Activated T-cell treated with anti-CD3 and anti-CD28 coated beads, Interleukin-2, amount 50 U/mL, for 4 hours (primary cell): ENCODE results near the gene ILDR1. TPM values are rescaled to one million over a fixed set of nuclear protein-coding genes. Genes with fewer than 3 reads are reported as not detected.

Source experiments
- ATAC-seq, 2 donors: fragments of 200-7000 bp; cut with Tn5 transposase; one replicate each; pipeline ENCODE4 v1.10.0; 2021
- DNase-seq: peaks from one replicate; pipeline ENCODE4 v3.0.0-alpha.2; 2020
- H3K27me3 Mint-ChIP-seq: one replicate; pipeline ENCODE4 v1.8.0; 2021; ENCODE audit warnings: low read depth, mixed read lengths
- H3K36me3 Mint-ChIP-seq: one replicate; pipeline ENCODE4 v1.8.0; 2022; ENCODE audit warnings: mixed read lengths; ENCODE audit not compliant: insufficient read depth
- H3K4me1 Mint-ChIP-seq: one replicate; pipeline ENCODE4 v1.8.0; 2021; ENCODE audit warnings: low read depth, mixed read lengths
- H3K4me3 Mint-ChIP-seq: one replicate; pipeline ENCODE4 v1.8.0; 2021; ENCODE audit warnings: mild to moderate bottlenecking, moderate library complexity, mixed read lengths
- H3K9me3 Mint-ChIP-seq: one replicate; pipeline ENCODE4 v1.8.0; 2021; ENCODE audit warnings: mixed read lengths
- total RNA-seq, 3 donors: library from RNA; stranded (reverse); gene quantifications; one replicate each; pipeline ENCODE4 v1.2.1, GENCODE V29; 2021

Gene ILDR1
- total RNA-seq, 3 donors from 2014 or later, result 0.18 TPM; not detected in 2

DNA sequence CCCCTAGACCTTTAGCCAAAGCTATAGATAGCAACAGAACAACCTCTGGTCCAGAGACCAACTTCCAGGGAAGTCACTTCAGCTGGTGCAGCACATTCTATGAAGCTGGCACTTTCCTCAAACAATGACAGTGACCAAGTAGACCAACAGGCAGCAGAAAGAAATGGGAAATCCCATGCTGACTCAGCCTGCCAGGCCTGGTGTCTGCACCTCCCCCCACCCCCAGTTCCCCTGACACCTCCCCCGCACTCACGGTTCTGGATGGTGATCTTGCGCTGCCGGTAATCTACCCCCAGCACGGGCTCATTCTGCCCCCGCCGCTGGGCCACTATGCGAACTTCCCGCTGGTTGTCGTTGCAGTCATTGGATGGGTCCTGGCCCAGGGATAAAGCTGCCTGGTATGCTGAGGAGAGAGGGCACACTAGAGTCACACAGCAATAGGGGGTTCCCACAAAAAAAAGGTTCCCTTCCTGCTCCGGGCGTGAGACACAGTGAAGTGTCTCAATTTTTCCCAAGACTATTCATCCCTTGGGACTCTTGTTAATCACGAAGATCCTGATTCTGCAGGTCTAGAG, 17.0 kb downstream of the ILDR1 start:
- no peak overlapping the region for H3K4me3 Mint-ChIP-seq
- DNase-seq (no peak), ATAC-seq (peak; percentile 21 to 69)
- H3K27me3 Mint-ChIP-seq, result peaks cover 21% of the 10 kb centered on the region
- H3K36me3 Mint-ChIP-seq, result no peaks in the 10 kb centered on the region
- H3K9me3 Mint-ChIP-seq, result no peaks in the 10 kb centered on the region
- H3K4me1 Mint-ChIP-seq, result peaks cover 13% of the 10 kb centered on the region

DNA sequence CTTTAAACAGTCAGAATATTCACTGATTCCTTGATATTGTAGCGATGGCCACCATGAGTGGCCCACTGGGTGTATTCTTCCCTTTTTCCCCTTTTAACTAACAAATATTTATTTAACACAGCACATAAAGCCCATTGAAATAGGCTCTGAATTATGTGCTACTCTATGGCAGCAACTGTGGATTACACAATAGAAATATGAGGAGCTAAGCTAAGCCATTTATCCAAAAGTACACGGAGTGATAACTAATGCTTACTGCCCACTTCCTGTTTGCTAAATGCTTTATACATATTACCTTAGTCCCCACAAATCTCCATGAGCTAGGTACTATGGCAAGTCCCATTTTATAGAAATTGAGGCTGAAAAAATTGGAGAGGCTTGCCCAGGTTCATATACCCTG, 17.9 kb downstream of the ILDR1 start:
- ATAC-seq (no peak), DNase-seq (no peak)
- peaks cover 21% of the 10 kb centered on the region for H3K27me3 Mint-ChIP-seq

DNA sequence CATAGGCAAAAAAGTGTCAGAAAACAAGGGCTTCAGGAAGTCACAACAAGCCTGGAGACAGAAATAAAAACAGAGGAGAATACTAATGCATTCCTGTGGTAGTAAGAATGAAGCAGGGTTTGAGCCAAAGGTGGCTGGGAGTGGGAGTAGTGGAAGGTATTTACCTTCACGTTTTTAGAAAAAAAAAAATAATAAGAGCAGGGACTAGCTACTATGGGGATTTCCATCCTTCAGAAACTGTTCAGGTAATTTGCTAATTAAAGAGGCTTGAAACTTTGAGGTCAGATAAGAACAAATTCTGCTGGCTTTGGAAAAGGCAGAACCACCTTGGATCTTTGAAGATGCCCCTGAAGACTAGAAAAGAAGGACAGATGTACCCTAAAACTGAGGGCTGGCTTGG, 18.4 kb downstream of the ILDR1 start:
- ATAC-seq (no peak), DNase-seq (no peak)
- Mint-ChIP-seq H3K27me3 (peaks cover 21% of the 10 kb centered on the region), H3K9me3 (no peaks in the 10 kb centered on the region), H3K4me1 (peaks cover 17% of the 10 kb centered on the region), H3K36me3 (no peaks in the 10 kb centered on the region), H3K4me3 (no peak overlapping the region)

More for the DNA sequence above, 17.9 kb downstream of the ILDR1 start:
- Mint-ChIP-seq H3K4me1 (peaks cover 13% of the 10 kb centered on the region), H3K36me3 (no peaks in the 10 kb centered on the region), H3K9me3 (no peaks in the 10 kb centered on the region), H3K4me3 (no peak overlapping the region)

DNA sequence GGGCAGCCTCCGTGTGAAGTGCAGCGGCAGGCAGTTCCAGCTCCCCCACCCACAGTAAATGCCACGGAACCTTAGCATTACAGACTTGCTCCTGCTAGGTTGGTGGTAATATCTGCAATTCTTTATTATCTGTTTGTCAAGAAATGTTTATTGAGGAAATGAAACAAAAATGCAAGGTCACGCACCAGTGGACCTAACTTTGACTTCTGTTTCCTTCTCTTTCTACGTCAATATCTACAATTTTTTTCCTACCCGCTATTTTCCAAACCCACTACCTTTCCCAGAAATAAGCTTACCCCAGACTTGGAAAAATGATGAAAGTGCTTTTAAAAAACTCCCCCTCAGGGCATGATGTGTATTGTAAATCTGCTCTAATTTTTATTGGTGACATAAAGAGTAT, 18.9 kb downstream of the ILDR1 start:
- ATAC-seq (no peak), DNase-seq (no peak)
- Mint-ChIP-seq H3K9me3 (no peaks in the 10 kb centered on the region), H3K27me3 (peaks cover 21% of the 10 kb centered on the region), H3K4me1 (peaks cover 19% of the 10 kb centered on the region), H3K4me3 (no peak overlapping the region), H3K36me3 (no peaks in the 10 kb centered on the region)

DNA sequence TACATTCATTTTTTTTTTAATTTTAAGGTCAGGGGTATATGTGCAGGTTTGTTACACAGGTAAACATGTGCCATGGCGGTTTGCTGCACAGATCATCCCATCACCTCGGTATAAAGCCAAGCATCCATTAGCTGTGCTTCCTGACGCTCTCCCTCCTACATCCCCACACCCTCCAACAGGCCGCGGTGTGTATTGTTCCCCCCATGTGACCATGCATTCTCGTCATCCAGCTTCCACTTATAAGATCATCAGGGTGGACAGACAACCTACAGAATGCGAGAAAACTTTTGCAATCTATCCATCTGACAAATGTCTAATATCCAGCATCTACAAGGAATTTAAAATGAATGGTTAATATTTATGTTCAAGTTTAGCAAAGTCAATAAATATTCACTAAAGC, 19.4 kb downstream of the ILDR1 start:
- no peak for ATAC-seq
- peaks cover 24% of the 10 kb centered on the region for H3K4me1 Mint-ChIP-seq
- no peaks in the 10 kb centered on the region for H3K9me3 Mint-ChIP-seq

DNA sequence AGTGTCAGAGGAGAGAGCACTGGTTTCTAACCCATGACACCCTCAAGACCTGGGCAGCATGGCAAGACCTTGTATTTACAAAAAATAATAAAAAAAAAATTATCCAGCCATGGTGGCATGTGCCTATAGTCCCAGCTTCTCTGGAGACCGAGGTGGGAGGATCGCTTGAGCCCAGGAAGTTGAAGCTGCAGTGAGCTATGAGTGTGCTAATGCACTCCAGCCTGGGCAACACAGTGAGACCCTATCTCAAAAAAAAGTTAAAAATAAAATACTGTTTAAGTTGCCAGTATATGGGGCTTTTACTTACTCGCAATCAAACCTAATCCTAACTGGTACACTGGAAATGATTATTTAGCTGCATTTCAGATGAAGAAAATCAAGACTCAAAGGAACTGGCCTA, 20.2 kb downstream of the ILDR1 start:
- DNase-seq (no peak), ATAC-seq (no peak)
- Mint-ChIP-seq H3K4me1 (peaks cover 24% of the 10 kb centered on the region), H3K4me3 (no peak overlapping the region), H3K9me3 (no peaks in the 10 kb centered on the region), H3K36me3 (no peaks in the 10 kb centered on the region), H3K27me3 (peaks cover 21% of the 10 kb centered on the region)

More for the DNA sequence above, 19.4 kb downstream of the ILDR1 start:
- no peaks in the 10 kb centered on the region for H3K36me3 Mint-ChIP-seq
- no peak for DNase-seq
- H3K27me3 Mint-ChIP-seq, result peaks cover 21% of the 10 kb centered on the region
- no peak overlapping the region for H3K4me3 Mint-ChIP-seq

DNA sequence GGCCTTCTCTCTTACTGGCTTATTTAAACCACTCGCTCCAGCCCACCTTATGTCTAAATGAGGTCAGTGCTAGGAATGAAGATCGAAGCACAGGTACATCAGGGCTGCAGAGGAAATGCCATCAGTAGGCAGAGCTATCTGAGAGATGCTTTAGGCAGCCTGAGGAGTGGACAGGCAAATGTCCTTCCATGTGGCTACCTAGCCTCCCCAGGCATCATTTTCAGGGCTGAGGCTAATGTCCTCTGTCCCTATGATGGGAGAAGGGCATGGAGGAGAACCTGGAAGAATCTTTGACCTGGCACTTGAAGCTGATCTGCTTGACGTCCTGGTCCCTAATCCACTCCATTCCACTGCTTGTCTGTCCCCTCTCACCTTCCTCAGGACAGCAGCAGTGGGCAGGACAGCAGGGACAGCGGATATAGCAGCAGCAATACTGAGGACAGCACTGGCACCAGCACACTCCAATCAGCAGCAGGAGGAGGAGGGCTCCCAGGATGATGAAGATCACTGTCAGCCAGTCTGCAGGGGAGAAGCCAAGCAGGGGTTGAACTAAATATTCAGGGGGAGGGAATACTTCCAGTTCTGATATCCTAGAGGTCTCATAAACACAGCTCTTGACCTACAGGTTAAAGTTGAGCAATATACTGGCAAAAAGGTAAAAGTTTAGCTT, 21.0 kb downstream of the ILDR1 start:
- H3K27me3 Mint-ChIP-seq, result peaks cover 21% of the 10 kb centered on the region
- H3K4me1 Mint-ChIP-seq, result peaks cover 24% of the 10 kb centered on the region
- no peak overlapping the region for H3K4me3 Mint-ChIP-seq
- H3K36me3 Mint-ChIP-seq, result no peaks in the 10 kb centered on the region
- DNase-seq (no peak), ATAC-seq (no peak)
- no peaks in the 10 kb centered on the region for H3K9me3 Mint-ChIP-seq

DNA sequence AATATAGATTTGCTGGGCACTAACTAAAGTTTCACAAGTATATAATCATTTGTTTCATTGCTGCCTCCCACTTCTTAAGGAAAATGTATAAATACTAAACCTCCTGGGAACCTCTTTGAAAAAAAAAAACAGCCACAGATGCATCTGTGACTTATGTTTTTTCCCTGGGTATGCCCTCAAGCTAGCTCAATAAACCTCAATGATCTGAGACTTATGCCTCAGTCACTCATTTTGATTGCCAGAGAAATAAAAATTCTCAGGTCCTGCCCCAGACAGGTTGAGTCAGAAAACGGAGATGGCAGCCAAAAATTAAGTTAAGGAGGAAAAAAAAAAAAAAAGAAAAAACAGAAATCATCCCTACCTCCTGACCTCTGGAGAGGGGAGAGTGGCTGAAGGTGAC, 22.1 kb downstream of the ILDR1 start:
- Mint-ChIP-seq H3K4me1 (peaks cover 26% of the 10 kb centered on the region), H3K9me3 (no peaks in the 10 kb centered on the region), H3K27me3 (peaks cover 17% of the 10 kb centered on the region), H3K36me3 (no peaks in the 10 kb centered on the region), H3K4me3 (no peak overlapping the region)
- DNase-seq, result no peak
- no peak for ATAC-seq

DNA sequence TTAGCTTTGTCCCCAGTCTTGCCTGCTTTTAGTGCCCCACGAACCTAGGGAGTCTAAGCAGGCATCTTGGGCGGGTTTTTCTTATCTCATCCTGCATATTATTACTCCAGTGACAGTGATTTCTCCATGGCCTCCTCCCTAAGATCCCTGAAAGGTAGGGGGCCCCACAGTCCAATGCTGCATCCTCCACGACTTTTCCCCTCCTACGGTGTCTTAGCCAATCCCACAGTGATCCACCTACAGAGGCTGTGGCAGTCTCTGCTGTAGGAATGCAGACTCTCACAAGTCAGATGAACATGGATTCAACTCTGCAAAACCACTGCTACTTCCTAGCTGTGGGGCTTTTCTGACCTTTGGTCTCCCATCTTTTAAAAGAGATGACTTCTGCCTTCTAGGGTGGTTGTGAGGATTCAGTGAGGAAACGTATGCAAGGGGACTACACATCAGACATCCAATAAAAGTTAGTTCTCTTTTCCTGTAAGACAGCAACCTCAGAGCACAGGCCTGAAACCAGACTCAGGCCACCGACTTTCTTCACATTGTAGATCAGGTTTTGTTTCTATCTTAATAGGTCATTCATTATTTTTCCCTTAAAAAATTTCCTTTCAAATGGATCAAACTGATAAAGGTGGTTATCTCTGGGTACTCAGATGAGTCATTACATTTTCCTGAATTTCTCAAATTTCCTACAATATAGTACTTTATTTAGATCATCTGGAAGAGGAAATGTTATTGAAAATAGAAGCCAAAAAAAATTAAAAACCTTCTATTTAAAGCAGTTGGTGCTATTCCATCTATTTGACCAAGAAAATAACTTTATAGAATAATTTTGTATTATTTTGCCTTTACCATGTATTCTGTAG, 23.2 kb downstream of the ILDR1 start:
- Mint-ChIP-seq H3K9me3 (no peaks in the 10 kb centered on the region), H3K4me3 (no peak overlapping the region), H3K36me3 (no peaks in the 10 kb centered on the region), H3K4me1 (peaks cover 20% of the 10 kb centered on the region), H3K27me3 (peaks cover 16% of the 10 kb centered on the region)
- no peak for ATAC-seq
- DNase-seq, result no peak

DNA sequence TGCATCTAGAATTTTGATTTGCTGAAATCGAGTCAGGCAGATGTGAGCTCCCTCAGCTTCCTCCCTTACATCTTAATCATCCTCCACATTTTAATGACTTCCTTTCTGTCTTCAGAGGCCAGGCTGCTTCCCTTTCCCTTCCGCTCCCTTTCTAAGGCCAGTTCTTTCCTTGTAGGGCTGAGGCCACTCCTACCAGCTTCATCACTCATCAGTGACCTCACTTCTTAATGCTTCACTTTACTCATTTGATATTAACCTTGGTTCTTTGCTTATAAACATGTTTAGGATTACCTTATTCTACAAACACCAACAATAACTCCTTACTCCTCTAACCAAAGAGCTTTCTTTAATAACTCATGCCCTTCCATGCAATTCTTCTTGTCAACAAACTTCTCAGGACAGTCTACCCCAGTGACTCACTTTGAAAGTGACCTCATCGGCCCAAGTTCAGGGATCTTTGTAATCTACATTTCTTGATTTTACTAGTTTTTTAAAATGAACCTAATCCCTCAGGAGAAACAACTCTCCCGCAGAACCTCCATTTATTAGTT, 23.9 kb downstream of the ILDR1 start:
- peaks cover 11% of the 10 kb centered on the region for H3K27me3 Mint-ChIP-seq
- ATAC-seq (no peak), DNase-seq (no peak)
- no peaks in the 10 kb centered on the region for H3K36me3 Mint-ChIP-seq
- H3K4me3 Mint-ChIP-seq, result no peak overlapping the region
- peaks cover 16% of the 10 kb centered on the region for H3K4me1 Mint-ChIP-seq
- no peaks in the 10 kb centered on the region for H3K9me3 Mint-ChIP-seq

DNA sequence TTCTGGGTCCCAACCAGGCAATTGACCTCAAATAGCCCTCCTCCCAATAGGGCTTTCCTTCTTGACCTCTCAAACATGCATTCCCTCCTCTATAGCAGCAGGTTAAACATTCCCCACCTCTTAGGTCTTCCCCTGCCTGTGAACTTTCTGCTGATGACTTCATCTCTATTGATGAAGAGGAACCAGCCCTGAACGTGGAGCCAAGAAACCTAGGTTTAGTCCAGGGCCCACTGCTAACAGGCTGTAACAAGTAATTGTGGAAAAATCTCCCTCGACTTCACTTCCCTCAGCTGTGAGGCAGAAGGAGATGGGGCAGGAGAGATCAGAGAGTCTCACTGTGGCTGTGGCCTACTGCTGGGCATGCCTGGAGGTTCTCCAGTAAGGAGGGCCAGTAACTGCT, 24.7 kb downstream of the ILDR1 start:
- ATAC-seq, result no peak
- Mint-ChIP-seq H3K4me1 (peaks cover 13% of the 10 kb centered on the region), H3K4me3 (no peak overlapping the region), H3K9me3 (no peaks in the 10 kb centered on the region), H3K36me3 (no peaks in the 10 kb centered on the region), H3K27me3 (peaks cover 7% of the 10 kb centered on the region)
- no peak for DNase-seq

DNA sequence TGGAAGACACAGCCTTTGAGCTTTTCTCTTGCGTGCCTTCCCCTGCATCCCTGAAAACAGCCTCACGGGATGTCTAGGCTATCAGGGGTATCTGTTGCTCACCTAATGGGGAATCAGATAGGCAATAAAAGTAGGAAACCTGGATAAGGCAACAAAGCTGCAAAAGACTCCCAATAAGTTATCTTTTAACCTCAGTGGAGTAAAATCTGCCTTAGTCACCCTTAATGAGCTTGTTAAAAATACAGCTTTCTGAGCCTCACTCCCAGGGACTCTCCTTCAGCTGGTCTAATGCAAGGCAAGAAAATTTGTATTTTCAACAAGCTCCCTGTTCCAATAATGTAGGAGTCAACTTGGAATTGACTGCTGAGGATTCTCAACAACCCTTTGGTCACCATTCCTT, 25.6 kb downstream of the ILDR1 start:
- no peaks in the 10 kb centered on the region for H3K36me3 Mint-ChIP-seq
- no peaks in the 10 kb centered on the region for H3K9me3 Mint-ChIP-seq

DNA sequence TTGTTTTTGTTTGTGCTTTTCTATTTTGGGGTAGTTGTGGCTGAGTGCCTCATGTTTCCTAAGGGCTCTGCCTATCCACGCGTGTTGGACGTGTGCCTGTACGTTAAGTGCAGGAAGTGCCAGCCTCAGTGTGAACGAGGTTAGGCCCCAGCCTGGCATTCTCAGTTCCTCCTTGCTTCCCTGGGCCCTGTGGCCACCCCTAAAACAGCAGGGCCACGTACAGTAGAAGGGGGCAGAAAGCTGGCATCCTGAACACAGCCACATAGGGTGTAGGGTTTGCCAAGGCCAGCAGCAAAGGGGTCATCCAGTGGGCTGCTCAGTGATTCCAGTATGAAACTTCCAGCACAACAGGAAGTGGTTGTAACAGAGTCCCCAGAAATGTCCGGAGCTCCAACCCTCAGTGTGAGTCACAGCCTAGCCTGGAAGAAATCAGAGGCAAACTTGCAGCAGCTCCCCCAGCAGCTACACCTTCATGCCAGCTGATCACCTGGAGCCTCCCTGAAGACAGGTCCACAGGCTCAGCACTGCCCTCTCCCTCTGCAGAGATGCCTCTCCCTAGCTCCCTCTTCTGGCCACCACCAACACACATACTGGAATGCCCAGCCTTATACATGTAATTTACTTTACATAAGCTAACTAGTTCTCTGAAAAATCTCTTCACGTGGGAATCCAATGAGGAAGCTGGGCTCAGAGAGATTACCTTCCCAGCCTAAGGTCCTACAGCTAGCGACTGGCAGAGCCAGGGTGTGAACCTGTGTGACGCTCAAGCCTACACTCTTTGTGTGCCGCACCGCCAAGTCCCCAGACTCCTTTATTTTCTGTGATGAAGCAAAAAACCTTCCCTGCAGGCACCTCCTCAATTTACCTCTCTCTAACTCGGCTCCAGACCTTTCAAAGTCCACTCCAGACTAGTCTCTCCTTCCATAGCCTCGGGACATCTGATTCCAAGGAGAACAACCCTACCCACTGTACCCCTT, 26.6 kb downstream of the ILDR1 start:
- Mint-ChIP-seq H3K4me3 (no peak overlapping the region), H3K36me3 (no peaks in the 10 kb centered on the region), H3K9me3 (no peaks in the 10 kb centered on the region), H3K27me3 (no peaks in the 10 kb centered on the region), H3K4me1 (peaks cover 13% of the 10 kb centered on the region)
- peak in 1 of 2 donors; percentile 36 for ATAC-seq
- DNase-seq, result no peak

More for the DNA sequence above, 25.6 kb downstream of the ILDR1 start:
- no peak for ATAC-seq
- Mint-ChIP-seq H3K4me3 (no peak overlapping the region), H3K4me1 (peaks cover 13% of the 10 kb centered on the region), H3K27me3 (peaks cover 4% of the 10 kb centered on the region)
- no peak for DNase-seq
